Activated CD8-positive, alpha-beta T cell treated with anti-CD3 and anti-CD28 coated beads, Interleukin-2, amount 10 ng/mL, durations not matched to agents 7 days and 5 days (primary cell): ENCODE measurements around the gene FMN2. TPM values are rescaled to one million over a fixed set of nuclear protein-coding genes. Genes with fewer than 3 reads are reported as not detected.

ENCODE experiments used
- ATAC-seq: fragments of 150-1000 bp; cut with Tn5 transposase; one replicate; pipeline ENCODE4 v1.10.0; 2021; ENCODE audit warnings: moderate library complexity
- CTCF ChIA-PET: fragments of 350-600 bp; sonication (Branson Sonifier 250); formaldehyde crosslinking; loops from one replicate; lab custom pipeline; 2021; ENCODE audit warnings: antibody characterized with exemption; lab: Charles Lee
- POLR2A ChIA-PET: fragments of 350-600 bp; sonication (Branson Sonifier 250); formaldehyde crosslinking; loops from one replicate; lab custom pipeline; 2021; ENCODE audit warnings: antibody characterized with exemption; lab: Charles Lee
- DNase-seq: peaks from one replicate; pipeline ENCODE4 v3.0.0-alpha.2; 2020
- H3K27ac Mint-ChIP-seq: one replicate; pipeline ENCODE4 v1.8.0; 2021; ENCODE audit warnings: mild to moderate bottlenecking, mixed read lengths
- H3K27me3 Mint-ChIP-seq: one replicate; pipeline ENCODE4 v1.8.0; 2021; ENCODE audit warnings: low read depth, mixed read lengths
- H3K36me3 Mint-ChIP-seq: one replicate; pipeline ENCODE4 v1.8.0; 2021; ENCODE audit warnings: low read depth, mixed read lengths
- H3K4me1 Mint-ChIP-seq: one replicate; pipeline ENCODE4 v1.8.0; 2021; ENCODE audit warnings: low read depth, mixed read lengths
- H3K4me3 Mint-ChIP-seq: one replicate; pipeline ENCODE4 v1.8.0; 2021; ENCODE audit warnings: mild to moderate bottlenecking, mixed read lengths
- H3K9me3 Mint-ChIP-seq: one replicate; pipeline ENCODE4 v1.8.0; 2022; ENCODE audit warnings: mixed read lengths; ENCODE audit not compliant: insufficient read depth
- total RNA-seq, 2 experiments: library from RNA; stranded (reverse); gene quantifications; one replicate each; pipeline ENCODE4 v1.2.3, GENCODE V29; 2021

FMN2 gene
- total RNA-seq, 2 experiments from 2014 or later, result not detected

DNA sequence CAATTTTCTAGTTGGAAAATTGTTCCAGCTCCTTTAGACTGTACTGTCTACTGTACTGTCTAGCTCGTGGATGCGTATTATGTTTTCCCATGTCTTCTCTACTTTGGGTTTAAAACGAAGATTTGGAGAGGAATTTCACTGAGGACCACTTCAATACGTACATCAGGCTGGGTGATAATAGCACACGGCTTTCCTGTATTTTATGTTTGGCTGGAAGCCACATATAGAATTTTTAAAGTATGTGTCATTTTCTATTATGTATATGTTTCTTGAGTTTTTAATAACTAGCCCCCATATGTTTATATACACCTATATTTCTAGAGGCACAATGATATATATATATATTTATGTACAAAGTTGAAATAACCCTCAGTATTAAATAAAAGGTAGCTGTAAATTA is 293.9 kb downstream of the FMN2 start:
- Mint-ChIP-seq H3K27ac (no peak overlapping the region), H3K27me3 (no peaks in the 10 kb centered on the region), H3K36me3 (no peaks in the 10 kb centered on the region), H3K4me3 (no peak overlapping the region), H3K4me1 (no peaks in the 10 kb centered on the region), H3K9me3 (peaks cover 9% of the 10 kb centered on the region)
- ChIA-PET CTCF (no interaction called here), POLR2A (no interaction called here)
- DNase-seq (no peak), ATAC-seq (no peak)

DNA sequence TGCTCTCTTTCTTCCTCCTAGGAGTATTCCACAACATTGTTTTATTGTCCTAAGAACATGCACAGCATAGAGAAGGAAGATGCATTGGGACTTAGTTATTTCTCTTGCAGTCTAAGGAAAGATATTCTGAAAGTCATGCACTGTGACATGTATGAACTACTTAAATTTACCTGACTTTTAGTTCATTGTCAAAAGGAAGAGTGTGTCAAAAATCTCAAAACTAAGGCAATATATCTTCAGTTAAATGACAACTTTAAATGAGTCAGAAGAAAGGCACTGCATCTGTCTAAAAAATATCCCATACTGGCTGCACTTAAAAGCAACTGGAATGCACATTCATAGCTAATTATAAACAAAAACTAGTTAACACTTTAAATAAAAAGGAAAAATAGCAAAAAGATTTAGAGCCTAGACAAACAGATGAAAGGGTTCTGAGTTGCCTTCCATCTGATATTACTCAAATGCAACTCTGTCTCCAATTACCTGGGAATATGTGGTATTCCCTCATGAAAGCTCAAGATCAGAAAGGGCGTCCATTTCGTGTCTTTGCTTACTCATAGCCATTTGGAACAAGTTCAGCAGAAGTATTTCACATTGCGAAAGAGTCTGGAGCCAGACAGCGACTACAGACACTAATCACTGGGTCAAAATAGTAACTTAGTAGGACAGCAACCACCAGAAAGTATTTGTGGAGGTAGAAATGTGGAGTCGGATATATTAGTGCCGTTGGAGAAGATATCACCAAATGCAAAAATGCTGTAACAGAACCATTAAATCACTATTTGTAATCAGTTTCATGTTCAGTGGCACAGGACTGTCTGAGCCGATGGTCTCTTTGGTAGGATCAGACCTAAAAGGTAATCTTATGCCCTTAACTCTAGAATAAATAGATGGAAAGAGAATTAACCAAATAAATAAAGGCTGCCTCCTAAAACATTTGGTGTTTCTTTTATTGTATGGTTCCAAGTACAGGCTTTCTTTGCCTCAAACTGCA is 294.6 kb downstream of the FMN2 start:
- no peak for DNase-seq
- ChIA-PET POLR2A (no interaction called here), CTCF (no interaction called here)
- no peaks in the 10 kb centered on the region for H3K27me3 Mint-ChIP-seq
- no peaks in the 10 kb centered on the region for H3K36me3 Mint-ChIP-seq
- no peak overlapping the region for H3K4me3 Mint-ChIP-seq
- H3K4me1 Mint-ChIP-seq, result no peaks in the 10 kb centered on the region
- peaks cover 4% of the 10 kb centered on the region for H3K9me3 Mint-ChIP-seq
- no peak overlapping the region for H3K27ac Mint-ChIP-seq
- ATAC-seq, result no peak

GRCh38 chr1:240387051-240387450 is 295.4 kb downstream of the FMN2 start:
- H3K27me3 Mint-ChIP-seq, result no peaks in the 10 kb centered on the region
- H3K4me1 Mint-ChIP-seq, result no peaks in the 10 kb centered on the region
- no peaks in the 10 kb centered on the region for H3K36me3 Mint-ChIP-seq
- CTCF ChIA-PET, result no interaction called here
- H3K9me3 Mint-ChIP-seq, result peaks cover 4% of the 10 kb centered on the region
- H3K27ac Mint-ChIP-seq, result no peak overlapping the region
- H3K4me3 Mint-ChIP-seq, result no peak overlapping the region
- no peak for ATAC-seq
- DNase-seq, result no peak
- POLR2A ChIA-PET, result interaction anchor here (0.7 kb wide), 1 partner anchor 33 kb away, joined by 3 read pairs; no protein-coding TSS in a partner anchor

GRCh38 chr1:240391660-240392260 is 300.1 kb downstream of the FMN2 start:
- ATAC-seq (no peak), DNase-seq (no peak)
- H3K4me1 Mint-ChIP-seq, result no peaks in the 10 kb centered on the region
- H3K36me3 Mint-ChIP-seq, result no peaks in the 10 kb centered on the region
- POLR2A ChIA-PET, result no interaction called here
- no peak overlapping the region for H3K27ac Mint-ChIP-seq
- CTCF ChIA-PET, result no interaction called here
- H3K9me3 Mint-ChIP-seq, result no peaks in the 10 kb centered on the region
- no peaks in the 10 kb centered on the region for H3K27me3 Mint-ChIP-seq
- H3K4me3 Mint-ChIP-seq, result no peak overlapping the region

DNA sequence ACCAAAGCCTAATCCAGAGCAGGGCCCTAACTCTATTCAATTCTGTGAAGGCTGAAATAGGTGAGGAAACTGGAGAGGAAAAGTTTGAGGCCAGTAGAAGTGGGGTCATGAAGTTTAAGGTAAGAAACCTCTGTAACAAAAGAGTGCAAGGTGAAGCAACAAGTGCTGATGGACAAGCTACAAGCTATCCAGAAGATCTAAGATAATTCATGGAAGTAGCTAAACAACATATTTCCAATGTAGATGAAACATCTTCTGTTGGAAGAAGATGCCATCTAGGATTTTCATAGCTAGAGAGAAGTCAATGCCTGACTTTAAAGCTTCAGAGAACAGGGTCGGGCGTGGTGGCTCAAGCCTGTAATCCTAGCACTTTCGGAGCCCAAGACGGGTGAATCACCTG is 302.7 kb downstream of the FMN2 start:
- H3K27ac Mint-ChIP-seq, result no peak overlapping the region
- CTCF ChIA-PET, result no interaction called here
- no peaks in the 10 kb centered on the region for H3K36me3 Mint-ChIP-seq
- POLR2A ChIA-PET, result no interaction called here
- H3K4me1 Mint-ChIP-seq, result no peaks in the 10 kb centered on the region
- no peak overlapping the region for H3K4me3 Mint-ChIP-seq
- ATAC-seq (no peak), DNase-seq (no peak)
- H3K9me3 Mint-ChIP-seq, result no peaks in the 10 kb centered on the region
- H3K27me3 Mint-ChIP-seq, result no peaks in the 10 kb centered on the region

DNA sequence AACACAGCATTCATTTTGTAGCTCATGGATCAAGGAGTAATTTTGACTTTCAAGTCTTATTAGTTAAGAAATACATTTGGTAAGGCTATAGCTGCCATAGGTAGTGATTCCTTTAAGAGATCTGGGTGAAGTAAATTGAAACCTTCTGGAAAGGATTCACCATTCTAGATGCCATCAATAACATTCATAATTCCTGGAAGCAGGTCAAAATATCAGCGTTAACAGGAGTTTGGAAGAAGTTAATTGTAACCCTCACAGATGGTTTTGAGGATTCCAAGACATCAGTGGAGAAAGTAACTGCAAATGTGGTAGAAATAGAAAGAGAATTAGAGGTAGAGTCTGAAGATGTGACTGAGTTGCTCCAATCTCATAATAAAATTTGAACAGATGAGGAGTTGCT is 303.7 kb downstream of the FMN2 start:
- Mint-ChIP-seq H3K27me3 (no peaks in the 10 kb centered on the region), H3K27ac (no peak overlapping the region), H3K4me3 (no peak overlapping the region), H3K36me3 (no peaks in the 10 kb centered on the region), H3K4me1 (no peaks in the 10 kb centered on the region), H3K9me3 (no peaks in the 10 kb centered on the region)
- CTCF ChIA-PET, result no interaction called here
- POLR2A ChIA-PET, result no interaction called here
- ATAC-seq (no peak), DNase-seq (no peak)

GRCh38 chr1:240399381-240399780 is 307.7 kb downstream of the FMN2 start:
- POLR2A ChIA-PET, result no interaction called here

DNA sequence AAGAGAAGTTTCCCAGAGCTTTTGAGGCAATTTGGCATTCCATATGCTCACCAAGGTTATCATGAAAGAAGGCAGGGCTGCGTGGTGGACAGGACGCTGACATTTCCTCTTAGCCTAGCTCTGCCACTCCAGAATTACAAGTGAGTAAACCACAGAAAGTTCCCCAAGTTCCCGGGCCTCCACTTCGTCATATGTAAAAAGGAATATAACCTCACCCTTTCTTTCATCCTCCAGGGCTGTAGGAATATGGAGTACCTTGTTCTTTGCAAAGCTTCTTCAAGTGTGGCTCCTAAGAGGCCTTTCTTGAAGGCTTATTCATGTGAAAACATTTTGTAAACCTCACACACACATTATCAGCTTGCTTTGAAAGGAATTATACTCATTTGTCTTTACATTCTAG is 310.0 kb downstream of the FMN2 start:
- Mint-ChIP-seq H3K4me3 (no peak overlapping the region), H3K9me3 (peaks cover 7% of the 10 kb centered on the region), H3K27ac (no peak overlapping the region), H3K36me3 (no peaks in the 10 kb centered on the region), H3K27me3 (no peaks in the 10 kb centered on the region), H3K4me1 (no peaks in the 10 kb centered on the region)
- ChIA-PET POLR2A (no interaction called here), CTCF (no interaction called here)
- DNase-seq, result no peak
- ATAC-seq, result no peak

More at GRCh38 chr1:240399381-240399780, 307.7 kb downstream of the FMN2 start:
- Mint-ChIP-seq H3K4me1 (no peaks in the 10 kb centered on the region), H3K27ac (no peak overlapping the region), H3K27me3 (no peaks in the 10 kb centered on the region), H3K4me3 (no peak overlapping the region), H3K36me3 (no peaks in the 10 kb centered on the region), H3K9me3 (peaks cover 3% of the 10 kb centered on the region)
- DNase-seq, result no peak
- CTCF ChIA-PET, result no interaction called here
- no peak for ATAC-seq

DNA sequence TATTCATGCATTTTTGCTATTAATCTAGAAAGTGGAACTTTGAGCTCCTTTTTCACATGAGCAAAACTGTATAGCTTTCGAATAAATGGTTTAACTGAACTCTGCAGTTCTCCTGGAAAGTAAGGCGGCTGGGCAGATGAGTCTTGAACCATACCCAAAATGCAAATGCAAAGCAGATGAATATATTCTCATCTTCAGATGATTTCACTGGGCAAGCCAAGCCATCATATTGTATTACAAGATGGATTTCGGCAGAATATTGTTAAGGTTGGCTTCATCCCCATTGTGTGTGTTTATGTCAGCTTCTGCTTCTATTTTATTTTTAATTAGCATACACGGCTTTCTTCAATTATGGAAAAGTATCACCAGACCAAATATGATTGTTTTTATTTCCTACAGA is 310.6 kb downstream of the FMN2 start:
- Mint-ChIP-seq H3K9me3 (peaks cover 8% of the 10 kb centered on the region), H3K27me3 (no peaks in the 10 kb centered on the region), H3K36me3 (no peaks in the 10 kb centered on the region), H3K27ac (no peak overlapping the region), H3K4me3 (no peak overlapping the region), H3K4me1 (no peaks in the 10 kb centered on the region)
- DNase-seq (no peak), ATAC-seq (no peak)
- ChIA-PET CTCF (no interaction called here), POLR2A (no interaction called here)

DNA sequence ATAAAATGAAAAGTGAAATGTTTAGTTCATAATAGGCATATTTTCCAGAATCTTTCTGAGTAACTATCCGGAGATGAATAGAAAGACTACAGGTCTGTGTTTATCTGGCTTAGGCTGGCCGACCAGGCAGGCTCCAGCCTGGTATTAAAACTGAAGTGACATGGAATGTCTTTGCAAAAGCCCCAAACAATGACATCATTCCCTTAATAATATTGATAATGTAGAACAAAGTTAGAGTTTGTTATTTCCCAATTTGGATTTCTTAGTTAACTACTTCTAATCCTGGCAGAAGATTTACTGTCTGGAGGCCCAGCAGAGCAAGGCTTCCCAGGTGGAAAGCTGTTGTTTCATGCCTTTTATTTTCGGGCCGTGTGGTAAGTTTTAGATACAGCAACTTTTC is 312.6 kb downstream of the FMN2 start:
- Mint-ChIP-seq H3K36me3 (no peaks in the 10 kb centered on the region), H3K27ac (no peak overlapping the region), H3K9me3 (peaks cover 8% of the 10 kb centered on the region), H3K27me3 (no peaks in the 10 kb centered on the region), H3K4me3 (no peak overlapping the region), H3K4me1 (no peaks in the 10 kb centered on the region)
- DNase-seq, result no peak
- POLR2A ChIA-PET, result no interaction called here
- ATAC-seq, result no peak
- CTCF ChIA-PET, result no interaction called here

GRCh38 chr1:240405751-240406150 is 314.1 kb downstream of the FMN2 start:
- no peaks in the 10 kb centered on the region for H3K27me3 Mint-ChIP-seq
- peaks cover 8% of the 10 kb centered on the region for H3K9me3 Mint-ChIP-seq
- no peaks in the 10 kb centered on the region for H3K36me3 Mint-ChIP-seq
- H3K27ac Mint-ChIP-seq, result no peak overlapping the region
- CTCF ChIA-PET, result no interaction called here
- POLR2A ChIA-PET, result no interaction called here
- H3K4me1 Mint-ChIP-seq, result no peaks in the 10 kb centered on the region
- DNase-seq, result no peak
- no peak for ATAC-seq
- H3K4me3 Mint-ChIP-seq, result no peak overlapping the region

DNA sequence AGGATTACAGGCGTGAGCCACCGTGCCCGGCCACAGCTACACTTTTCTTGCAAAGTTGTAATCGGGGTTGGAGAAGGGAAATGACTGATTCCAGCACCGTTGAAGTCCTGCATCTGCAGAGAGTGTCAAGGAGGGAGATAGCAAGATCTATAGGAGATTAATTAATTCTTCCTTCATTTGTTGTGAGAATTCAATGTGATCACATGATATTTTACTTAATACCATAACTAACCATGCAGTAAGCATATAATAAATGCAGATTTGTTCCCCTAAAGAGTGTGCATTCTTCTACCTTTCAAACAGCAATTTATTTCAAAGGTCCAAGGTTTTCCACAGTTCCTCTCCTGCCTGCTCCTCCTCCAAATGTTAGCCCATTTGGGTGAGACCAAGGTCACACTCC is 315.7 kb downstream of the FMN2 start:
- ATAC-seq (no peak), DNase-seq (no peak)
- Mint-ChIP-seq H3K9me3 (peaks cover 12% of the 10 kb centered on the region), H3K27ac (no peak overlapping the region), H3K4me1 (no peaks in the 10 kb centered on the region), H3K4me3 (no peak overlapping the region), H3K36me3 (no peaks in the 10 kb centered on the region), H3K27me3 (no peaks in the 10 kb centered on the region)
- CTCF ChIA-PET, result no interaction called here
- POLR2A ChIA-PET, result no interaction called here
